HFF-Myc (cell line): ENCODE data around the gene FAF2.

Experiments
- DNase-seq: peaks from one replicate; pipeline ENCODE4 v3.0.0-alpha.2; 2011; ENCODE audit warnings: low read depth; ENCODE audit errors: extremely low read depth
- H3K4me3 ChIP-seq: replicated peaks from 2 replicates; pipeline ENCODE4 v1.5.1; 2011; ENCODE audit warnings: low read depth, mild to moderate bottlenecking, control low read depth, low read length
- CTCF ChIP-seq: IDR thresholded peaks from 2 replicates; pipeline ENCODE4 v1.5.1; 2012; ENCODE audit warnings: mild to moderate bottlenecking, low read depth, low read length, control low read depth; ENCODE audit errors: missing control alignments

Gene FAF2

GRCh38 chr5:176458904-176459561 is 10.8 kb downstream of the FAF2 start:
- no peak for TF ChIP-seq CTCF

GRCh38 chr5:176461349-176461748 is 13.2 kb downstream of the FAF2 start:
- no peak for DNase-seq
- no peak for TF ChIP-seq CTCF
- no peak overlapping the region for H3K4me3 ChIP-seq

More at GRCh38 chr5:176458904-176459561, 10.8 kb downstream of the FAF2 start:
- H3K4me3 ChIP-seq = no peak overlapping the region
- no peak for DNase-seq

GRCh38 chr5:176463113-176463764 is 15.1 kb downstream of the FAF2 start:
- H3K4me3 ChIP-seq = no peak overlapping the region
- DNase-seq = no peak
- no peak for TF ChIP-seq CTCF

- no peak for DNase-seq
- no peak overlapping the region for H3K4me3 ChIP-seq
- TF ChIP-seq CTCF = no peak
Measured at GRCh38 chr5:176466245-176466871, 18.2 kb downstream of the FAF2 start.

- TF ChIP-seq CTCF = no peak
- DNase-seq = no peak
- no peak overlapping the region for H3K4me3 ChIP-seq
Measured at GRCh38 chr5:176469296-176469695, 21.1 kb downstream of the FAF2 start.

GRCh38 chr5:176470539-176470938 is 22.4 kb downstream of the FAF2 start:
- DNase-seq = no peak
- no peak overlapping the region for H3K4me3 ChIP-seq
- no peak for TF ChIP-seq CTCF

- H3K4me3 ChIP-seq = no peak overlapping the region
- no peak for DNase-seq
- TF ChIP-seq CTCF = no peak
Measured at GRCh38 chr5:176471098-176471497, 22.9 kb downstream of the FAF2 start.
